ENCODE results near the gene CACNA2D3. TPM values are rescaled to one million over a fixed set of nuclear protein-coding genes. Genes with fewer than 3 reads are reported as not detected.

Gene CACNA2D3
- total and polyA plus RNA-seq, 2 donors from 2014 or later, result 5.7 to 11.2 TPM

DNA sequence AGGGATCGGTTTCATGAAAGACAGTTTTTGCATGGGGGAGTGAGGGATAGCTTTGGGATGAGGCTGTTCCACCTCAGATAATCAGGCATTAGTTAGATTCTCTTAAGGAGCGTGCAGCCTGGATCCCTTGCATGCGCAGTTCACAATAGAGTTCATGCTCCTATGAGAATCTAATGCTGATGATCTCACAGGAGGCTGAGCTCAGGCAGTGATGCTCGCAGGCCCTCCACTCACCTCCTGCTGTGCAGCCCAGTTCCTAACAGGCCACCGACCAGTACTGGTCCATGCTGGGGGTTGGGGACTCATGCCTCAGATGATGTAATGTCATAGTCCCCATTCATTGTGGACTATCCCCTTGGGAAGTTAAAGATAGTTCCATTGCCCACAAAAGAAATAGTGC is 255.8 kb downstream of the CACNA2D3 start:
- no peak overlapping the region for H3K9ac ChIP-seq (ENCODE audit: low read length in 3 of 3)
- no peaks in the 10 kb centered on the region for H3K36me3 ChIP-seq (ENCODE audit: control insufficient read depth in 2 of 3, insufficient read depth in 3 of 3, low read length in 3 of 3)
- TF ChIP-seq, protein P1, sequence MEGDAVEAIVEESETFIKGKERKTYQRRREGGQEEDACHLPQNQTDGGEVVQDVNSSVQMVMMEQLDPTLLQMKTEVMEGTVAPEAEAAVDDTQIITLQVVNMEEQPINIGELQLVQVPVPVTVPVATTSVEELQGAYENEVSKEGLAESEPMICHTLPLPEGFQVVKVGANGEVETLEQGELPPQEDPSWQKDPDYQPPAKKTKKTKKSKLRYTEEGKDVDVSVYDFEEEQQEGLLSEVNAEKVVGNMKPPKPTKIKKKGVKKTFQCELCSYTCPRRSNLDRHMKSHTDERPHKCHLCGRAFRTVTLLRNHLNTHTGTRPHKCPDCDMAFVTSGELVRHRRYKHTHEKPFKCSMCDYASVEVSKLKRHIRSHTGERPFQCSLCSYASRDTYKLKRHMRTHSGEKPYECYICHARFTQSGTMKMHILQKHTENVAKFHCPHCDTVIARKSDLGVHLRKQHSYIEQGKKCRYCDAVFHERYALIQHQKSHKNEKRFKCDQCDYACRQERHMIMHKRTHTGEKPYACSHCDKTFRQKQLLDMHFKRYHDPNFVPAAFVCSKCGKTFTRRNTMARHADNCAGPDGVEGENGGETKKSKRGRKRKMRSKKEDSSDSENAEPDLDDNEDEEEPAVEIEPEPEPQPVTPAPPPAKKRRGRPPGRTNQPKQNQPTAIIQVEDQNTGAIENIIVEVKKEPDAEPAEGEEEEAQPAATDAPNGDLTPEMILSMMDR (IDR thresholded peaks at IDR 0.05; ENCODE audit: borderline replicate concordance, extremely low read depth, insufficient read depth), result no peak
- H3K27me3 ChIP-seq (ENCODE audit: control insufficient read depth, insufficient read depth, low read length), result no peaks in the 10 kb centered on the region
- FAIRE-seq (no peak), DNase-seq (no peak)
- H3K4me3 ChIP-seq (ENCODE audit: low read length in 3 of 3), result no peak overlapping the region
- H3K27ac ChIP-seq (ENCODE audit: low read depth in 2 of 2, low read length in 2 of 2), result no peak overlapping the region
- H3K4me1 ChIP-seq (ENCODE audit: control insufficient read depth in 2 of 3, insufficient read depth in 2 of 3, low read depth in 1 of 3, low read length in 3 of 3), result no peaks in the 10 kb centered on the region
- intact Hi-C loops (cut with DNase I), result no loop called here
- no peaks in the 10 kb centered on the region for H3K9me3 ChIP-seq (ENCODE audit: control insufficient read depth in 2 of 3, insufficient read depth in 1 of 3, low read length in 3 of 3)

DNA sequence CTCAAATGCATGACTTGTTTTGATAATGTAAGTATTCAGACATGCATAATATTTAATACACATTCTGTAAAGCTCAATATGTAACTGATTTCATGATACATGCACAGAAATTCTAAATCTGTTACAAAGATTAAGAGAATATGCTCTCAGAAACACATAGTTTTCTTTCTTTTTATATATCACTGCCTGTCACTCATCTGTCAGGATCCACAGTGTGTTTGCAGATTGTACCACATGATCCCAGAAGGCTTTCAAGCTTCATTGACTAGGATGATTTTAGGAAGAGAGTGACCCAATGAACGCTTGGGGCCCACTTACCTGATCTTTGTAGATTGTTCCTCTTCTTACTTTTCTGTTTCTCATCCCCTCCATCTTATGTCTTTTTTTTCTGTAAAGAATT is 261.9 kb downstream of the CACNA2D3 start:
- Histone ChIP-seq H3K27me3 (ENCODE audit: control insufficient read depth, insufficient read depth, low read length) (no peaks in the 10 kb centered on the region), H3K36me3 (ENCODE audit: control insufficient read depth in 2 of 3, insufficient read depth in 3 of 3, low read length in 3 of 3) (no peaks in the 10 kb centered on the region), H3K4me3 (ENCODE audit: low read length in 3 of 3) (no peak overlapping the region), H3K9me3 (ENCODE audit: control insufficient read depth in 2 of 3, insufficient read depth in 1 of 3, low read length in 3 of 3) (no peaks in the 10 kb centered on the region), H3K4me1 (ENCODE audit: control insufficient read depth in 2 of 3, insufficient read depth in 2 of 3, low read depth in 1 of 3, low read length in 3 of 3) (no peaks in the 10 kb centered on the region), H3K27ac (ENCODE audit: low read depth in 2 of 2, low read length in 2 of 2) (no peak overlapping the region), H3K9ac (ENCODE audit: low read length in 3 of 3) (no peak overlapping the region)
- TF ChIP-seq, protein P1 (IDR thresholded peaks at IDR 0.05; ENCODE audit: borderline replicate concordance, extremely low read depth, insufficient read depth), result no peak
- FAIRE-seq (no peak), DNase-seq (no peak)
- intact Hi-C loops (cut with DNase I), result no loop called here

DNA sequence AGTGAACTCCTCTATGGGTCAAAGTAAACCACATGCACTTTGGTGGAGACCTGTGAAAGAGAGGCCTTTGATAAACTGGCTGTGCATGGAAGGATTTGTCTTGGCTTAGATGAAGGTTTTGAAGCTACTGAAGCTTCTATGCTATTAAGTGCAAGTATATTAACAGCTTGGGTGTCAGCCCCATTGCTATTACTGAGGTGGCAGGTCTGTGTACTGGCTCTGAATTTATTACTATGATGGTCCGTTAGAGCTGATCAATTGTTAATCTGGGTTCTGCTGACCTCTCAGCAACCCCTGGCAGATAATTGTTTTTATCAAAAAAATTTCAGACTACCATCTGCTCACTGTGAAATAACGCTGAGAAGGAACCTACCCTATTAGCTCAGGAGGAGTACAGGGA is 268.2 kb downstream of the CACNA2D3 start:
- no peak for DNase-seq
- TF ChIP-seq, protein P1 (IDR thresholded peaks at IDR 0.05; ENCODE audit: borderline replicate concordance, extremely low read depth, insufficient read depth), result no peak
- no peak overlapping the region for H3K9ac ChIP-seq (ENCODE audit: low read length in 3 of 3)
- H3K36me3 ChIP-seq (ENCODE audit: control insufficient read depth in 2 of 3, insufficient read depth in 3 of 3, low read length in 3 of 3), result no peaks in the 10 kb centered on the region
- H3K9me3 ChIP-seq (ENCODE audit: control insufficient read depth in 2 of 3, insufficient read depth in 1 of 3, low read length in 3 of 3), result no peaks in the 10 kb centered on the region
- FAIRE-seq, result no peak
- H3K4me3 ChIP-seq (ENCODE audit: low read length in 3 of 3), result no peak overlapping the region
- no peaks in the 10 kb centered on the region for H3K4me1 ChIP-seq (ENCODE audit: control insufficient read depth in 2 of 3, insufficient read depth in 2 of 3, low read depth in 1 of 3, low read length in 3 of 3)
- intact Hi-C loops (cut with DNase I), result no loop called here
- no peaks in the 10 kb centered on the region for H3K27me3 ChIP-seq (ENCODE audit: control insufficient read depth, insufficient read depth, low read length)
- H3K27ac ChIP-seq (ENCODE audit: low read depth in 2 of 2, low read length in 2 of 2), result no peak overlapping the region

DNA sequence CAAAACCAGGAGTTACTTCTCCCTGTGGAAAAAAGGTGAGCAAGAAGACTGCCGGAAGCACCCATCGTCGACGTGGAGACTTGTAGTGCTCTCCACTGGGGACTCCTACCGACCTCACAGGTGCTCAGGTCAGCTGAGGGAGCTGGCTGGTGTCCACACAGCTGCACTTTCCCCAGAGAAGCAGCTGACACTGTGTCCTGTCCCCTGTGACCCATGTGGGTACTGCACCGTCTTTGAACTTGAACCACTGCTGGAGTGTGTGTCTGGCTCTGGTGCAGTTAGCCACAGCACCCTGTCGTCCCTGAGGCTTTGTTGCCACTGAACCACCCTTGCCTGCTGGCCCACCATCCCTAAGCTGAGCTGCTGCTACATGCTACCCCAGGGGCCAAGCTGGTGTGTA is 270.8 kb downstream of the CACNA2D3 start:
- no peaks in the 10 kb centered on the region for H3K4me1 ChIP-seq (ENCODE audit: control insufficient read depth in 2 of 3, insufficient read depth in 2 of 3, low read depth in 1 of 3, low read length in 3 of 3)
- intact Hi-C loops (cut with DNase I), result no loop called here
- FAIRE-seq, result no peak

More for the DNA sequence above, 270.8 kb downstream of the CACNA2D3 start:
- Histone ChIP-seq H3K9ac (ENCODE audit: low read length in 3 of 3) (no peak overlapping the region), H3K9me3 (ENCODE audit: control insufficient read depth in 2 of 3, insufficient read depth in 1 of 3, low read length in 3 of 3) (no peaks in the 10 kb centered on the region), H3K27me3 (ENCODE audit: control insufficient read depth, insufficient read depth, low read length) (no peaks in the 10 kb centered on the region), H3K36me3 (ENCODE audit: control insufficient read depth in 2 of 3, insufficient read depth in 3 of 3, low read length in 3 of 3) (no peaks in the 10 kb centered on the region), H3K4me3 (ENCODE audit: low read length in 3 of 3) (no peak overlapping the region), H3K27ac (ENCODE audit: low read depth in 2 of 2, low read length in 2 of 2) (no peak overlapping the region)
- TF ChIP-seq, protein P1 (IDR thresholded peaks at IDR 0.05; ENCODE audit: borderline replicate concordance, extremely low read depth, insufficient read depth), result no peak
- no peak for DNase-seq

Data from kidney (tissue), 14 donors.